Duodenal mucosa (tissue), 2 donors: ENCODE results near the gene IL1B.
A peak's percentile ranks its signal among the peaks of the same experiment; 100 is the strongest.

Source experiments
- H3K27ac ChIP-seq: one replicate; pipeline ENCODE4 v1.7.0; 2013; ENCODE audit warnings: low read depth, low read length
- H3K27me3 ChIP-seq, 2 donors: one replicate each; pipeline ENCODE4 v1.7.0; 2013; ENCODE audit warnings: low read length in 2 of 2, control low read depth in 1 of 2; ENCODE audit not compliant: insufficient read depth in 2 of 2, control insufficient read depth in 1 of 2
- H3K36me3 ChIP-seq, 2 donors: one replicate each; pipeline ENCODE4 v1.7.0; 2013; ENCODE audit warnings: low read length in 2 of 2, control low read depth in 1 of 2; ENCODE audit not compliant: insufficient read depth in 2 of 2, control insufficient read depth in 1 of 2
- H3K4me1 ChIP-seq, 2 donors: one replicate each; pipeline ENCODE4 v1.7.0; 2013; ENCODE audit warnings: low read length in 2 of 2, control low read depth in 1 of 2; ENCODE audit not compliant: insufficient read depth in 2 of 2, control insufficient read depth in 1 of 2
- H3K4me3 ChIP-seq, 2 donors: one replicate each; pipeline ENCODE4 v1.7.0; 2013; ENCODE audit warnings: low read length in 2 of 2, low read depth in 1 of 2
- H3K9ac ChIP-seq, 2 donors: one replicate each; pipeline ENCODE4 v1.7.0; 2013; ENCODE audit warnings: low read length in 2 of 2, low read depth in 1 of 2
- H3K9me3 ChIP-seq, 2 donors: one replicate each; pipeline ENCODE4 v1.7.0; 2013; ENCODE audit warnings: low read length in 2 of 2, control low read depth in 1 of 2; ENCODE audit not compliant: control insufficient read depth in 1 of 2

IL1B gene

DNA sequence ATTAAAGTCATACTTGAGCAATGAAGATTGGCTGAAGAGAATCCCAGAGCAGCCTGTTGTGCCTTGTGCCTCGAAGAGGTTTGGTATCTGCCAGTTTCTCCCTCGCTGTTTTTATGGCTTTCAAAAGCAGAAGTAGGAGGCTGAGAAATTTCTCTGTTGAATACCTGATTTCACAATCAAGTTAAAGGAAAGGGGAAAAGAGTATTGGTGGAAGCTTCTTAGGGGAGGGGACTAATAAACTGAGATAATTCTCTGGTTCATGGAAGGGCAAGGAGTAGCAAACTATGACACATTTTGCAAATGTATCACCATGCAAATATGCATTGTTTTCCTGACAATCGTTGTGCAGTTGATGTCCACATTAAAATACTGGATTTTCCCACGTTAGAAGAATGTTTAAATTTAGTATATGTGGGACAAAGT lies at the start of gene IL1B:
IL1B (minus strand) TSS at position 85 of the 423 bp plus-strand sequence. CDS start 550 bp downstream, outside the sequence.
- Histone ChIP-seq H3K9ac (no peak within 1 kb of the TSS), H3K9me3 (no peaks in the 10 kb centered on the region), H3K27me3 (peaks cover 0 to 3% of the 10 kb centered on the region in 2 donors), H3K4me3 (peak within 1 kb of the TSS in 1 of 2 donors; percentile 8), H3K36me3 (no peaks in the 10 kb centered on the region), H3K4me1 (peaks cover 17 to 37% of the 10 kb centered on the region in 2 donors), H3K27ac (no peak within 1 kb of the TSS)

DNA sequence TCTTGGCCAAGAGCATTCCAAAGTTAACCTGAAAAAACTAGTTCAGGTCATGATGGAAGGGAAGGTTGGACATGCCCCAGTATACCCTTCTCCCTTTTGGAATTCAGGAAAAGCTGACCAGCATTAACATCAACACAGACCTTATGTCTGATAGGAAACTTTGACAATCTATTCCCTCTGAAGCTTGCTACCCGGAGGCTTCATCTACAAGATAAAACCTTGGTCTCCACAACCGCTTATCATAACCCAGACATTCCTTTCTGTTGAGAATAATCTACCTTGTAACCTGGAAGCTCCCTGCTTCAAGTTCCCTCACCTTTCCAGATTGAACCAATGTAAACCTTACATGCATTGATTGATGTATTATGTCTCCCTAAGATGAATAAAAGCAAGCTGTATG lies 49.7 kb upstream of the IL1B start:
- Histone ChIP-seq H3K9me3 (no peaks in the 10 kb centered on the region), H3K27me3 (no peaks in the 10 kb centered on the region), H3K9ac (no peak overlapping the region), H3K4me3 (no peak overlapping the region), H3K36me3 (no peaks in the 10 kb centered on the region), H3K27ac (no peak overlapping the region), H3K4me1 (no peaks in the 10 kb centered on the region)

DNA sequence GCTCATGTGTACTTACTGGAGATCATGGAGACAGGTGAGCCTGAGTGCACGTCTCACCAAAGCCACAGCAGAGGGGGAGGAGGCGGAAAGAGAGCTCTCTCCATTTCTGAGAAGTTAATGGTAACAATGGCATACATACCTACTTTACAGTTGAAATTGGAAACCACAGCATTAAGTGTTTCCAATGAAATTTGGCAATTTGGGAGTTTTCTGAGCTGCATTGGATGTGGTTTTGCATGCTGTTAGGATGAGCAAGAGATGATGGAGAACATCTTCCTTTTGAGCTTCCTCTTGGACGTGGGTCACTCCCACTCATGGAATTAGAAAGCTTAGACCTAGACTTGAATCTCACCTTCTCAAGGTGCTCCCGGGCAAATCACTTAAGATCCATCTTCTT lies 48.9 kb upstream of the IL1B start:
- Histone ChIP-seq H3K9ac (no peak overlapping the region), H3K4me1 (peaks cover 0 to under 1% of the 10 kb centered on the region in 2 donors), H3K27ac (no peak overlapping the region), H3K4me3 (no peak overlapping the region), H3K27me3 (no peaks in the 10 kb centered on the region), H3K36me3 (no peaks in the 10 kb centered on the region), H3K9me3 (no peaks in the 10 kb centered on the region)

DNA sequence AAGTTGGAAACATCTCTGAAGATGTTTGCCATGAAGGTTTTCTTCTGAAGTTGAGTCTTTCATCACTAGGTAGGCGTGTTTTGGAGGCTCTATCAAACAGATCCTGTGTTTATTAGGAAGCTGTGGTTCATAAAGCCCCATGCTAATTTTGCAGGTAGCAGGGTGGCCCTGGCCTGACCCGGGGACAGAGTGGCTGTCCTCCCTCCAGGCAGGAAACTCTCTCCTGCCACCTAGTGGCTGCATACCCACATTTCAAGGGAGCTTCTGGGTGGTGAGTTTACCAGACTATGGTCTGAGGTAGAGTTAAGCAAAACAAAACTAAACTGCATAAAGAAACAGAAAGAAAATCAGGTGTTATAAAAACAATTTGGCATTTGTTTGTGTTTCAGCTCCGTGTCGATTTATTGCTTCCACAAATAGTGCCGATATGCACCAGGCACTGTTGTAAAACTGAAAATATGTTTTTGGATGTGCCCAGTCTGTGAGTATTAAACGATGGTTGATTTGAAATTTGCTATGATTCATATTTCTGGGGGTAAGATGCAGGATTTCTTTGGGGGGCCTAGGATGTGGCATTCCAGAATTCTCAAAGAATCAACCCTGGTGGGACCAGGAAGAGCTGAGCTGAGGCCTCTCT lies 48.4 kb upstream of the IL1B start:
- H3K27ac ChIP-seq = no peak overlapping the region
- H3K36me3 ChIP-seq = no peaks in the 10 kb centered on the region
- H3K9me3 ChIP-seq = no peaks in the 10 kb centered on the region
- H3K4me3 ChIP-seq = no peak overlapping the region
- no peak overlapping the region for H3K9ac ChIP-seq
- peaks cover 0 to 5% of the 10 kb centered on the region in 2 donors for H3K4me1 ChIP-seq
- H3K27me3 ChIP-seq = no peaks in the 10 kb centered on the region

DNA sequence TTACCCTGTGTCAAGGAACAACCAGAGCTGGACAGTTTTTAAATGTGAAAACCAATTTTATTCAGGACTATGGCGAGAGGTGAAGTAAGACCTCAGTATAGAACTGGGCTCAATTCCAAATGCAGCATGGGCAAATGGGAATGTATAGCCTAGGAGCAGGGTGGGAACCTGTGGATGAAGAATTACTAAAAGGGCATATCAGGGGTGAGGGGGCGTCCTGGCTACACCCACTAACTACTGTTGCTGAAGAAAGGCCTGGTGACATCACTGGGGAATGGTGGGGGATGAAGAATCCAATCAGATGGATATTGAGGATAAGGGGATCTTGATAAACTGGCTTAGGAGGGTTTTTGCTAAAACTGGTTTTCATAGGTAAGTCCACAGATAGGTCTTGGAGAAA lies 47.1 kb upstream of the IL1B start:
- Histone ChIP-seq H3K9ac (no peak overlapping the region), H3K4me3 (no peak overlapping the region), H3K27ac (no peak overlapping the region), H3K9me3 (no peaks in the 10 kb centered on the region), H3K36me3 (no peaks in the 10 kb centered on the region), H3K4me1 (peaks cover 0 to 8% of the 10 kb centered on the region in 2 donors), H3K27me3 (no peaks in the 10 kb centered on the region)

DNA sequence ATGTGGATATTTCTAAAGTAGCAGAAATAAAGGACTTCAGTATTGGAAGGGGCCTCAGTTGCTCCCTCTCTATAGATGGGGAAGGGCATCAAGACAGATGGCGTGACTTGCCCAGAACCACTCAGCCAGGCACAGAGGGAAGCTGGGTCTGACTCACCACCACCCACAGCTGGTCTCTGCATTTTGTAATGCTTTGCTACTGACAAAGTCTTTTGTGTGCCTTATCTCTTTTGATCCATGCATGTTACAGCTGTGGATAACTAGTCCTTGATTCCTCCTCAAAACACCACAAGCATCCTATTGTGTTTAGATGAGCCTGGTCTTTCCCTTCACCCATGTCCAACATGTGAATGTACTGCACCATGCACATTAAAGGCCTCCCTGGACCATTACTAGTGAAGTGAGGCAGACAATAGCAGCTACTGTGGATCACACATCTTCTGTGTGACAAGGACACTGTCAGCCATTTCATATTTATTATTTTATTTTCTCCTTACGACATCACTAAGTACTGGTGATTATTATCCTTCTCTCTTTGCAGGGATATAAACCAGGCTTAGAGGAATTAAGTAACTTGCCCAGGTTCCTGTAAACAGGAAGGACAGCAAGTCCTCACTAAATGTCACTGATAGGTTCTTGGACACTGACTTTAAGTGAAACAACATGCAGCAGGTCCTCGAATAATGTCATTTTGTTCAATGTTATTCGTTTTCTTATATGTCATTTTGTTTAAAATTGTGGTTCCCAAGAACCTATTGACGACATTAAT lies 44.8 kb upstream of the IL1B start:
- H3K4me3 ChIP-seq = no peak overlapping the region
- peaks cover 0 to 8% of the 10 kb centered on the region in 2 donors for H3K4me1 ChIP-seq
- no peak overlapping the region for H3K9ac ChIP-seq
- H3K27me3 ChIP-seq = peaks cover 0 to 3% of the 10 kb centered on the region in 2 donors
- no peaks in the 10 kb centered on the region for H3K9me3 ChIP-seq
- no peak overlapping the region for H3K27ac ChIP-seq
- no peaks in the 10 kb centered on the region for H3K36me3 ChIP-seq

DNA sequence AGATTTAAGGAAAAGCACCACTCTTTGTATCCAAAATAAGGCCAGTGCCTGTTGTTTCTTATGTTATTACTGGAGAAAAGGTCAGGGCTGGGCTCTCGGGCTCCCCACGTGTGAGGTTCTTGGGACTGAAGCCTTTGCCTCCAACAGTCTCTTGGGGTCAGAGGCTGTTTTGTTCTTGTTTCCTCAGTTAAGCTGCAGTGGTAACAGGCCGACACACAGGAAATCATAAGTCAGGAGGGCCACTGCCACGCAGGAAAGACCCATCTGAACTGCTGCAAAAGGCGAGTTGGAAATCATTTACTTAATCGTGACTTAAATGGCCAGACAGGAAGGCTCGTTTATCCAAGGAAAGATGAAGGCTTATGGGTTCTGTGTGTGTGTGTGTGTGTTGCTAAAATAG lies 44.1 kb upstream of the IL1B start:
- Histone ChIP-seq H3K27ac (no peak overlapping the region), H3K9me3 (no peaks in the 10 kb centered on the region), H3K9ac (no peak overlapping the region), H3K4me1 (peaks cover 0 to 8% of the 10 kb centered on the region in 2 donors), H3K27me3 (peaks cover 0 to 3% of the 10 kb centered on the region in 2 donors), H3K4me3 (no peak overlapping the region), H3K36me3 (no peaks in the 10 kb centered on the region)

DNA sequence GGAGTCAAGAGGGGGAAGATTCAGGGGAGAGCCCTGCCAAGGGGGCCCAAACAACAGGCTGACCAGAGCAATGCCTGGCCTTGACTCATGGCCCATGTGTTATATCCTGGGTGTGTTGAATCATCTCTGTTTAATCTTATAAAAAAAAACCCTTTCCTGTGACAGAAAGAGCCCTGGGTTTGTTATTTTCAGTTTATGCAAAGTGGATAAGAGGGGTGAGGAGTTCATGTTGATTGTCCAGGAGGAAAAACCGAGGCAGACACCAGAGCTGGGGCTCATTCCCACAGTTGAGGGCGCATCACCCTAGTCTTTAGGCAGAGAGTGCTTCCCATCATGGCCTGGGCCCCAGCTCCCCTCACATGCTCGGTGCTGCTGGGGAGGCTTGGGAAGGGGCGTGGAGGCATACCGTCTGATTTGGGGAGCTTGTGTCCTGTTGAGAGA lies 43.5 kb upstream of the IL1B start:
- Histone ChIP-seq H3K27me3 (peaks cover 3 to 4% of the 10 kb centered on the region in 2 donors), H3K9me3 (no peaks in the 10 kb centered on the region), H3K9ac (no peak overlapping the region), H3K4me1 (peaks cover 0 to 8% of the 10 kb centered on the region in 2 donors), H3K36me3 (no peaks in the 10 kb centered on the region), H3K4me3 (no peak overlapping the region), H3K27ac (no peak overlapping the region)

DNA sequence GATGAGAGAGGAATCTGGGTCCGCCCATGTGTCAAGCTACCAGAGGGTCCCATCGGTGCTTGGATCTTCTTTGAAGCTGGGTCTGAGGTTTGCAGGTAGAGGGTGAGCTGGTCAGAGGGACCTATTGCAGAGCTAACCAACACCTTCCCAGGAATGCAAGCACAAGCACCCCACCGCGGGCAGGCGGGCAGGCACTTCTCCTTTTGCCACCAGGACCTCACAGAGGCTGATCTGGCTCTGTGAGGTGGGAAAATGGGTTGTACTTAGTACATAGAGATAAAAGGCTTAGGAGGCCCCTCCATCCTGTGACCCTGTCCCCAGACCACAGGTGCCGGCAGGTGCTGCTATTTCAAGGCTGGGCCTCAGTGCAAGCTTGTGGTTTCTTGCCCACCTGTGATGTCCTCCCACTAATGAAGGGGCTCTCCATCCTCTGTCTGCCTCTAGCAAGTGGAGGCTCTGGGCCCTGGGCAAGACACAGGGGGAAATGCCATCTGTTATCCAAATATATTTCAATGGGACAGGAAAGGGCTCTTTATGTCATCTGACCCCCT lies 43.0 kb upstream of the IL1B start:
- H3K27ac ChIP-seq = no peak overlapping the region
- no peak overlapping the region for H3K9ac ChIP-seq
- no peaks in the 10 kb centered on the region for H3K36me3 ChIP-seq
- peaks cover 0 to 8% of the 10 kb centered on the region in 2 donors for H3K4me1 ChIP-seq
- no peaks in the 10 kb centered on the region for H3K9me3 ChIP-seq
- no peak overlapping the region for H3K4me3 ChIP-seq
- H3K27me3 ChIP-seq = peaks cover 3 to 5% of the 10 kb centered on the region in 2 donors

DNA sequence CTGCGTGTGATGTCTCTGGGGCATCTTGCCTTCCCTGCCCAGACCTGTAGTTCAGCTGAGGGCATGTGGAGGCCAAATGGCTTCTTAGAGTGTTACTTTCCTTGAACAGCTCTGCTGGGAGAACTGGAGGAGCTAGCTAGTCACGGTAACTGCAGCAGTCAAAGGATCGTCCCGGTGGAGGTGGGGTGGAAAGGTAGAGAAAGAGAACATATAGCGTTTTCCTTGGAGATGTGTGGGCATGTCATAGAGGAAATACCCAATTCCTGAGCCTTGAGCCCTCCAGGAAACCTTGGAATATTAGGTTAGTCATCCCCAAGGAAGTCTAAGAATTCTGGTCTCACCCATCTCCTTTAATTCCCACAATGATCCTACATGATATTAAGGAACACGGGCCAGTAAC lies 40.8 kb upstream of the IL1B start:
- H3K9me3 ChIP-seq = no peaks in the 10 kb centered on the region
- H3K4me1 ChIP-seq = peaks cover 0 to 8% of the 10 kb centered on the region in 2 donors
- H3K4me3 ChIP-seq = no peak overlapping the region
- no peak overlapping the region for H3K27ac ChIP-seq
- no peak overlapping the region for H3K9ac ChIP-seq
- H3K27me3 ChIP-seq = peaks cover 3 to 5% of the 10 kb centered on the region in 2 donors
- no peaks in the 10 kb centered on the region for H3K36me3 ChIP-seq
